ENCODE results near the gene ZNF282.
"Not testable (repeated sequence)": the region's sequence is repeated elsewhere in the genome, so short reads cannot be mapped to it uniquely, and the experiment has no call there.

The ZNF282 gene

GRCh38 chr7:149226366-149226765, 31.0 kb downstream of the ZNF282 start:
- DNase-seq, result not testable (repeated sequence)

- DNase-seq, result no peak
Measured at GRCh38 chr7:149226840-149227494, 31.6 kb downstream of the ZNF282 start.

GRCh38 chr7:149228831-149229471, 33.6 kb downstream of the ZNF282 start:
- DNase-seq, result peak; percentile 26

GRCh38 chr7:149229526-149229925, 34.2 kb downstream of the ZNF282 start:
- peak; percentile 28 for DNase-seq

DNA sequence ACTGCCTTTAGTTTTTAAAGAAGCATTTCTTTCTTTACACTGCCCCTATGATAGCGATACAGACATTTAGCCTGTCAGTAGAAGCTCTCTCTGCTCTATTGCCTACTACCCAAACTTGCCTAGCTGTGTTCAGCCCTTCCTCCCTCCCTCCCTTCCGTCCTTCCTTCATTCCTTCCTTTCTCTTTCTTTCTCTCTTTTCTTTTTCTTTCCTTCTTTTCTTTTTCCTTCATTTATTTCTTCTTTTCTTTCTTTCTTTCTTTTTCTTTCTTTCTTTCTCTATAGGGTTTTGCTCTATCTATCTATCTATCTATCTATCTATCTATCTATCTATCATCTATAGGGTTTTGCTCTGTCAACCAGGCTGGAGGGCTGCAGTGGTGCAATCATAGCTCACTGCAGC, 37.0 kb downstream of the ZNF282 start:
- no peak for DNase-seq

DNA sequence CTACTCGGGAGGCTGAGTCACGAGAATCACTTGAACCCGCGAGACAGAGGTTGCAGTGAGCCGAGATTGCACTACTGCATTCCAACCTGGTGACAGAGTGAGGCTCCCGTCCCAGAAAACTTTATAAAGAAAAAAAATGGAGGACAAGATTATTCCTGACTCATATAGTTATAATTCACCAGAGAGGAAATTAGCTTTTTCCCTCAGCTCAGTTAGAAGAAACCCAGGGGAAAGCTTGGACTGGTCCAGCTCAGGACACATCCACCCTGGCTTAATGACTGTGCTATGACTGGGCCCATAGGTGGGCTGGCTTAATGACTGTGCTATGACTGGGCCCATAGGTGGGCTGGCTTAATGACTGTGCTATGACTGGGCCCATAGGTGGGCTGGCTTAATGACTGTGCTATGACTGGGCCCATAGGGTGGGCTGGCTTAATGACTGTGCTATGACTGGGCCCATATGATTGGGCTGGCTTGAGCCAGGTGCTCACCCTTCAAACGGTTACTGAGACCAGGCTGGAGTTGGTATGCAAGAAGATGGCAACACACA, 38.4 kb downstream of the ZNF282 start:
- not testable (repeated sequence) for DNase-seq

GRCh38 chr7:149237502-149237901, 42.2 kb downstream of the ZNF282 start:
- DNase-seq, result no peak

GRCh38 chr7:149238051-149238450, 42.7 kb downstream of the ZNF282 start:
- no peak for DNase-seq

DNA sequence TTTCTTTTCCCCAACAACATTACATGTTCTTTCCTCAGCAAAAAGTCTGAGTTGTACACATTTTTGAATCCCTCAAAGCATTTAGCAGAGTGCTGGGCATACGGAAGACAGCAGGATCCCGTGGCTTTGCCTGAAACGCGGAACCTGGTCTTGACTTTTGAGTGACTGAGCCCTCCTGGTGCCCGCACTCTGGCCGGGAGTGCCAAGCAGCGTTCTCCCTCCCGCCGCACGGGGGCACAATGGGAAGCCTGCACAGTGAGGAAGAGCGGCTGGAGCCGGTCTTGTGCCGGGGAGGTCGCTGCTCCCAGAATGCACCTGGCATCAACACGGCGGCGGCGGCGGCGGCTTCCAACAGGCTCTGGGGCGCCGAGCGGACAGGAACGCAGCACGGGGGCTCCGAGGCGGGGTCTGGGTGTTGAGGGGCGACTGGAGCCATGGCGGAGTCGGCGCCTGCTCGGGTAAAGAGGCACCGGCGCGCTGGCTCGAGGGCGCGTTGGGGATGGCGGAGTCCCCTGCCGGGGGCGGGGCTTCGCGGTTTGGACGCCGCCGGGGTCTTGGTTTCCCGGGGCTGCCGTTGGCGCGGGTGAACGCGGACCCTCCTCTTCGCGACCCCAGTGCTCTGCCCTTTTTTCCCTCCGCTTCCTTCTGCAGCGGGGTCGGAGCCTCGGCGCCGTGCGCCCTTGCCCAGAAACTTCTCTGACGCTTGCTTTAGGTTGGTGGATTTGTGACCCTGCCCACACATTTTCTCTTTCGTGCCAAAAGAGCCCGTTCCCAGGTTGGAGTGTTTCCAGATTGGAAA, 44.2 kb downstream of the ZNF282 start, which contains the start of gene ZNF212:
Gene ZNF212, plus strand, starts transcription at position 307 of the 799 bp plus-strand sequence. Its CDS starts 128 bp downstream, at position 435.
- DNase-seq, result peak; percentile 93

DNA sequence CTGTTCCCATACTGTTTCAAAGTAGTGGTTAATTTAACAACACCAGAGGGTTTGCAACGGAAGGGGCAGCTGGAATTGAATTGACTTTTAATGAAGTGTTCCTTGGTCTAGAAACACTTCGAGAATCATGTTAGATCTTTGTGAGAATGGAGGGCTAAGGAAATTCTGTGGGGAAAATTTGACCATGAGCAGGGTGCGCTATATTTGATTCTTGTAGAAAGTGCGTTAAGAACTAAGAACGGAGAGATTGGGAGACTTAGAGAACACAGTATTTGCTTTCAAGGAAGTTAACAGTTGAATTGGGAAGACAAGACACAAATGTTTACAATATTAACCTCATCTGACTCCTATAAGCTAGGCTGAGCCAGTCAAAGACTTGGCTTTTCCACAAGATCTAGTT, 45.3 kb downstream of the ZNF282 start:
- no peak for DNase-seq

DNA sequence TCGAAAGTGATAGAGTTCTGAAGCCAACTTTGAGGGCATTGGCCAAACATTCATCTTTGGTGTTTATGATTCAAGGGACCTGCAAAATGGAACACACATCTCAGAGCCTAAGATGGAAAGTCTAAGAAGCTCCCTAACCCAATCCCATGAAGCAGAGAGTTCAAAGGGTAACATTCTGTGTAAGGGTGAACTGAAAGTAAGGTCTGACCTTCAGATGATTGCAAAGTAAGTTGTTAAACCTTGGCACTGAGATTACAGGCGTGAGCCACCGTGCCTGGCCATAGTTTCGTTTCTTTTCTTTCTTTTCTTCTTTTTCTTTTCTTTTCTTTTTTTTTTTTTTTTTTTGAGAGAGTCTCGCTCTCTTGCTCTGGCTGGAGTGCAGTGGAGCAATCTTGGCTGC, 46.4 kb downstream of the ZNF282 start:
- no peak for DNase-seq

GRCh38 chr7:149245244-149245643, 49.9 kb downstream of the ZNF282 start:
- DNase-seq, result no peak

DNA sequence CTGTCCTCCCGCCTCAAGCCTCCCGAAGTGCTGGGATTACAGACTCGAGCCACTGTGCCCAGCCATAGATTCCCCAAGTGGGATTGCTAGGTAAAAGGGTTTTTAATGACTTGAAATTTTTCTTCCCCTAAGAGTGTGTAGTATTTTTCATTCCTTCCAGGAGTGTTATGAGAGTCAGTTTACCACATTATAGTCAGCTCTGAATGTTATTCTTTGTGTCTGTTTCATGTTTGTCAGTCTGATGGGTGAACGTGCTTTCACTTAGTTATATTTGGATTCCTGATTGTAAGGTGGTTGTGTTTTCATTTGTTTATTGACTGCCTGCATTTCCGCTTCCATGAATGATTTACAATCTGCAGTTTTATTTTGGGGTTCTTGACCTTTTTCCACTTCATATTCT, 50.4 kb downstream of the ZNF282 start:
- no peak for DNase-seq

GRCh38 chr7:149248777-149249176, 53.4 kb downstream of the ZNF282 start:
- no peak for DNase-seq

- not testable (repeated sequence) for DNase-seq
Measured at GRCh38 chr7:149250151-149250550, 54.8 kb downstream of the ZNF282 start.

- DNase-seq, result not testable (repeated sequence)
Measured at GRCh38 chr7:149251518-149251917, 56.2 kb downstream of the ZNF282 start.

DNA sequence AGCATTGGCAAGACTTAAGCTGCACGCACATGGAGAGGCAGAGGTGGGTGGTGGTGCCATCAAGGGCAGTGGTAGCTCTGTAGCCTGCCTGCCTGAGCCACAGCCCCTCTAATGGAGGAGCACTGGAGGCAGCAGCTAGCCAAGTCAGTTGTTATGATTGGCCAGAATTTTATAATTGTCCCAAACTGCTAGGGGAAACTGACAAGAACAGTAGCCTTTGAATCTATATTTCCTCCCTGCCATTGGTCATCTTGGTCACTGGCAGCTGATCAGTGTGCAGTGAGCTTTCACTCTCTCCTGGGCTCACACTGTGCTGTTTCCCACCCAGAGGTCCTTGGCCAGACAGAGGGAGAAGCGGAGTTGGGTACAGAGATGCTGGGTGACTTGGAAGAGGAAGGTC, 57.0 kb downstream of the ZNF282 start:
- no peak for DNase-seq

DNA sequence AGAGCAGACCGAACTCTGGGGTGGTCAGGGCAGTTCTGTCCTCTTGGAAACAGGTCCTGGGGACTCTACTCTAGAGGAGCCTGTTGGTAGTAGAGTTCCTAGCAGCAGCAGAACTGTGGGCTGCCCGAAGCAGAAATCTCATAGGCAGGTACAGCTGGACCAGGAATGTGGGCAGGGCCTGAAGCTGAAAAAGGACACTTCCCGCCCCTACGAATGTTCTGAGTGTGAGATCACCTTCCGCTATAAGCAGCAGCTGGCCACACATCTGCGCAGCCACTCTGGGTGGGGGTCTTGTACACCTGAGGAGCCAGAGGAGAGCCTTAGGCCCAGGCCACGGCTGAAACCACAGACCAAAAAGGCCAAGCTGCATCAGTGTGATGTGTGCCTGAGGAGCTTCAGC, 58.3 kb downstream of the ZNF282 start:
- no peak for DNase-seq

- no peak for DNase-seq
Measured at GRCh38 chr7:149254181-149254858, 59.0 kb downstream of the ZNF282 start.

- no peak for DNase-seq
Measured at GRCh38 chr7:149255174-149255573, 59.8 kb downstream of the ZNF282 start.

- no peak for DNase-seq
Measured at GRCh38 chr7:149256568-149256967, 61.2 kb downstream of the ZNF282 start.

DNA sequence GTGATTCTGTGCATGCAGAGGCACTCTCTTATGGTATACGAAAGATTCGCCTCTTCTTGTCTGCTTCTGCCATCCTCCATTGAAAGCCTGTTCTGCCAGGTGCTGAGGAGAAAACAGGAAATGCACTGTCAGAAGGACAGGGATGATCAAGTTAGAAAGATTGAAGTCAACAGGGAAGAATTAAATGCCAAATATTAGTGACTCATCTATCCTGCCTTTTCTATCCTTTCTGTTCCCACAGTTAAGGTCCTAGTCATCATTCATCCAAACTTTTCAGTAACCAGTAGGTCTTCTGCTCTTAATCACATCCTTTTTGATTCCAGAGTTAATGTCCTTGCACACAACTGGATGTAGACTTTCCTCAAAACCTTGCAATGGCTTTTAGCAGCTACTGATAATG, 61.8 kb downstream of the ZNF282 start:
- DNase-seq, result no peak

- peak; percentile 24 for DNase-seq
Measured at GRCh38 chr7:149261316-149261828, 66.0 kb downstream of the ZNF282 start.

Measured in NCI-H82 (cell line).